ENCODE measurements around the gene ISOC2.

ISOC2 gene

GRCh38 chr19:55479451-55480230 is 18.2 kb upstream of the ISOC2 start:
- DNase-seq (ENCODE audit: low read depth in 2 of 2, low spot score in 1 of 2) = no peak

- no peak for DNase-seq (ENCODE audit: low read depth in 2 of 2, low spot score in 1 of 2)
Measured at GRCh38 chr19:55479045-55479444, 17.6 kb upstream of the ISOC2 start.

- no peak for DNase-seq (ENCODE audit: low read depth in 2 of 2, low spot score in 1 of 2)
Measured at GRCh38 chr19:55478364-55478763, 16.9 kb upstream of the ISOC2 start.

GRCh38 chr19:55477905-55478304 is 16.5 kb upstream of the ISOC2 start:
- no peak for DNase-seq (ENCODE audit: low read depth in 2 of 2, low spot score in 1 of 2)

- peak; percentile 92 to 97 for DNase-seq (ENCODE audit: low read depth in 2 of 2, low spot score in 1 of 2)
Measured at GRCh38 chr19:55476100-55476775, 14.8 kb upstream of the ISOC2 start, which contains the start of gene ZNF628. TSS of gene ZNF628 (plus strand) at chr19:55476617. CDS start at chr19:55479911, 3,294 bp downstream.

GRCh38 chr19:55474269-55475265 is 13.1 kb upstream of the ISOC2 start:
- no peak for DNase-seq (ENCODE audit: low read depth in 2 of 2, low spot score in 1 of 2)

GRCh38 chr19:55473225-55474012 is 12.0 kb upstream of the ISOC2 start:
- no peak for DNase-seq (ENCODE audit: low read depth in 2 of 2, low spot score in 1 of 2)

GRCh38 chr19:55472463-55472862 is 11.0 kb upstream of the ISOC2 start:
- no peak for DNase-seq (ENCODE audit: low read depth in 2 of 2, low spot score in 1 of 2)

GRCh38 chr19:55471266-55471665 is 9.8 kb upstream of the ISOC2 start:
- DNase-seq (ENCODE audit: low read depth in 2 of 2, low spot score in 1 of 2) = no peak

- DNase-seq (ENCODE audit: low read depth in 2 of 2, low spot score in 1 of 2) = no peak
Measured at GRCh38 chr19:55468054-55468393, 6.6 kb upstream of the ISOC2 start.

- DNase-seq (ENCODE audit: low read depth in 2 of 2, low spot score in 1 of 2) = peak; percentile 19 to 40
Measured at GRCh38 chr19:55467236-55468053, 6.0 kb upstream of the ISOC2 start.

- DNase-seq (ENCODE audit: low read depth in 2 of 2, low spot score in 1 of 2) = no peak
Measured at GRCh38 chr19:55466241-55466614, 4.8 kb upstream of the ISOC2 start.

GRCh38 chr19:55465460-55466240 is 4.2 kb upstream of the ISOC2 start:
- DNase-seq (ENCODE audit: low read depth in 2 of 2, low spot score in 1 of 2) = no peak

- no peak for DNase-seq (ENCODE audit: low read depth in 2 of 2, low spot score in 1 of 2)
Measured at GRCh38 chr19:55464662-55465054, 3.2 kb upstream of the ISOC2 start, which contains the start of gene C19orf85. TSS of gene C19orf85 (minus strand) at chr19:55464751. CDS start at chr19:55464554, 197 bp downstream.

GRCh38 chr19:55464039-55464661 is 2.7 kb upstream of the ISOC2 start:
- DNase-seq (ENCODE audit: low read depth in 2 of 2, low spot score in 1 of 2) = no peak

- no peak for DNase-seq (ENCODE audit: low read depth in 2 of 2, low spot score in 1 of 2)
Measured at GRCh38 chr19:55463583-55464031, 2.2 kb upstream of the ISOC2 start.

- DNase-seq (ENCODE audit: low read depth in 2 of 2, low spot score in 1 of 2) = no peak
Measured at GRCh38 chr19:55462722-55463121, 1.3 kb upstream of the ISOC2 start.

GRCh38 chr19:55461974-55462626 is 658 bp upstream of the ISOC2 start:
- no peak for DNase-seq (ENCODE audit: low read depth in 2 of 2, low spot score in 1 of 2)
